H1 (cell line): ENCODE data around the gene TPH2. TPM values are rescaled to one million over a fixed set of nuclear protein-coding genes. Genes with fewer than 3 reads are reported as not detected.

Experiments
- CTCF ChIA-PET: fragments of 300-600 bp; sonication (Branson Sonifier 250); formaldehyde crosslinking; loops from one replicate; lab custom pipeline; 2021; ENCODE audit not compliant: partially characterized antibody; lab: Charles Lee
- POLR2A ChIA-PET: fragments of 300-600 bp; sonication (Branson Sonifier 250); formaldehyde crosslinking; loops from one replicate; lab custom pipeline; 2021; ENCODE audit warnings: inconsistent platforms; ENCODE audit not compliant: partially characterized antibody; lab: Charles Lee
- DNase-seq, 2 experiments: peaks; one replicate each; pipeline versions ENCODE4 v3.0.0 to v3.0.0-alpha.2; 2010 to 2022; ENCODE audit warnings: low spot score in 2 of 2, low read depth in 1 of 2, mixed read lengths in 1 of 2
- FAIRE-seq: peaks from 2 replicates; lab custom pipeline; 2011; peaks lifted over from hg19 to GRCh38; lab: Jason Lieb, UNC
- H2AFZ ChIP-seq: 2 replicates; pipeline ENCODE4 v1.8.1; 2012; ENCODE audit warnings: low read length, inconsistent platforms
- H2AK5ac ChIP-seq: 2 replicates; pipeline ENCODE4 v1.6.1; 2013; ENCODE audit warnings: low read depth, low read length
- H2BK120ac ChIP-seq: replicated peaks from 2 replicates; pipeline ENCODE3; 2013; ENCODE audit warnings: low read depth, low read length, inconsistent platforms
- H2BK12ac ChIP-seq: 2 replicates; pipeline ENCODE4 v1.6.1; 2013; ENCODE audit warnings: low read depth, low read length
- H2BK15ac ChIP-seq: 2 replicates; pipeline ENCODE4 v1.6.1; 2013; ENCODE audit warnings: low read length
- H2BK20ac ChIP-seq: 2 replicates; pipeline ENCODE4 v1.6.1; 2013; ENCODE audit warnings: low read length
- H2BK5ac ChIP-seq: 2 replicates; pipeline ENCODE4 v1.6.1; 2013; ENCODE audit warnings: low read depth, low read length
- H3K14ac ChIP-seq: 2 replicates; pipeline ENCODE4 v1.6.1; 2013; ENCODE audit warnings: inconsistent platforms; ENCODE audit not compliant: insufficient read length
- H3K18ac ChIP-seq: 2 replicates; pipeline ENCODE4 v1.6.1; 2013; ENCODE audit warnings: low read length; ENCODE audit errors: extremely low read depth
- H3K23ac ChIP-seq: 2 replicates; pipeline ENCODE4 v1.6.1; 2013; ENCODE audit warnings: inconsistent platforms; ENCODE audit not compliant: insufficient read length
- H3K23me2 ChIP-seq: 2 replicates; pipeline ENCODE4 v1.6.1; 2013; ENCODE audit warnings: low read depth, low read length
- H3K27ac ChIP-seq: 2 replicates; pipeline ENCODE4 v1.6.1; 2011; ENCODE audit warnings: low read depth, low read length, inconsistent platforms
- H3K27me3 ChIP-seq, 4 experiments: replicated peaks in 1 of 4; 1 replicate in 1 of 4; 2 replicates in 3 of 4; pipeline versions ENCODE4 v1.6.1 to v1.8.1; 2011 to 2013; ENCODE audit warnings: low read length in 3 of 4, mild to moderate bottlenecking in 3 of 4, inconsistent platforms in 2 of 4, mixed read lengths in 2 of 4, moderate library complexity in 1 of 4; ENCODE audit not compliant: control insufficient read depth in 3 of 4, insufficient read depth in 3 of 4; ENCODE audit errors: extremely low read depth in 1 of 4
- H3K36me3 ChIP-seq, 4 experiments: 2 replicates each; pipeline versions ENCODE4 v1.6.1 to v1.8.1; 2011 to 2013; ENCODE audit warnings: mild to moderate bottlenecking in 4 of 4, low read length in 3 of 4, moderate library complexity in 2 of 4, control low read depth in 1 of 4, inconsistent platforms in 1 of 4; ENCODE audit not compliant: insufficient read depth in 4 of 4, control insufficient read depth in 2 of 4
- H3K4ac ChIP-seq: replicated peaks from 2 replicates; pipeline ENCODE3; 2013; ENCODE audit warnings: low read length, low read depth, mixed read lengths, inconsistent platforms; ENCODE audit not compliant: insufficient read length
- H3K4me1 ChIP-seq, 4 experiments: replicated peaks in 1 of 4; 1 replicate in 1 of 4; 2 replicates in 3 of 4; pipeline versions ENCODE4 v1.6.1 to v1.8.1; 2011 to 2013; ENCODE audit warnings: low read length in 3 of 4, inconsistent platforms in 2 of 4, mixed read lengths in 1 of 4; ENCODE audit not compliant: insufficient read depth in 4 of 4, control insufficient read depth in 3 of 4
- H3K4me2 ChIP-seq, 2 experiments: 2 replicates each; pipeline versions ENCODE4 v1.6.1 to v1.8.1; 2011 to 2013; ENCODE audit warnings: low read depth in 2 of 2, low read length in 2 of 2, control low read depth in 1 of 2, inconsistent platforms in 1 of 2, mild to moderate bottlenecking in 1 of 2; ENCODE audit not compliant: insufficient read depth in 1 of 2
- H3K4me3 ChIP-seq, 4 experiments: fragments of 200-600, 300-600 bp in 1 of 4; sonication (generic), shearing (Covaris generic), sonication (Bioruptor Twin) in 1 of 4; 2 replicates each; pipeline versions ENCODE4 v1.5.1 to v1.8.1; 2011 to 2016; ENCODE audit warnings: low read length in 4 of 4, low read depth in 3 of 4, control low read depth in 2 of 4, inconsistent platforms in 2 of 4, mild to moderate bottlenecking in 2 of 4, mixed read lengths in 1 of 4, moderate library complexity in 1 of 4; ENCODE audit not compliant: insufficient read depth in 2 of 4; ENCODE audit errors: extremely low read depth in 1 of 4
- H3K56ac ChIP-seq: replicated peaks from 2 replicates; pipeline ENCODE3; 2013; ENCODE audit warnings: low read depth, mild to moderate bottlenecking, mixed read lengths, low read length, inconsistent platforms; ENCODE audit not compliant: insufficient read length
- H3K79me1 ChIP-seq: 2 replicates; pipeline ENCODE4 v1.6.1; 2013; ENCODE audit warnings: low read depth, low read length, control low read depth
- H3K79me2 ChIP-seq, 2 experiments: 2 replicates each; pipeline versions ENCODE4 v1.6.1 to v1.8.1; 2012 to 2013; ENCODE audit warnings: low read length in 2 of 2, mild to moderate bottlenecking in 2 of 2, inconsistent platforms in 1 of 2; ENCODE audit not compliant: insufficient read depth in 2 of 2, control insufficient read depth in 1 of 2
- H3K9ac ChIP-seq, 4 experiments: replicated peaks in 1 of 4; 1 replicate in 1 of 4; 2 replicates in 3 of 4; pipeline versions ENCODE4 v1.6.1 to v1.8.1; 2011 to 2013; ENCODE audit warnings: low read depth in 3 of 4, low read length in 3 of 4, control low read depth in 2 of 4, mild to moderate bottlenecking in 2 of 4, moderate library complexity in 2 of 4, inconsistent platforms in 1 of 4; ENCODE audit errors: extremely low read depth in 1 of 4
- H3K9me3 ChIP-seq, 2 experiments: 2 replicates each; pipeline versions ENCODE4 v1.6.1 to v1.8.1; 2012 to 2013; ENCODE audit warnings: mild to moderate bottlenecking in 2 of 2, moderate library complexity in 2 of 2, control low read depth in 1 of 2, inconsistent platforms in 1 of 2, low read depth in 1 of 2, low read length in 1 of 2, mixed read lengths in 1 of 2; ENCODE audit not compliant: insufficient read depth in 2 of 2
- H4K20me1 ChIP-seq, 2 experiments: replicated peaks in 1 of 2; 2 replicates each; pipeline versions ENCODE3 to v1.8.1; 2011 to 2013; ENCODE audit warnings: inconsistent platforms in 2 of 2, low read length in 2 of 2, mild to moderate bottlenecking in 1 of 2; ENCODE audit not compliant: insufficient read depth in 2 of 2, control insufficient read depth in 1 of 2
- H4K5ac ChIP-seq: 2 replicates; pipeline ENCODE4 v1.6.1; 2013; ENCODE audit warnings: low read length, low read depth, mixed read lengths, inconsistent platforms; ENCODE audit not compliant: insufficient read length
- H4K8ac ChIP-seq: 2 replicates; pipeline ENCODE4 v1.8.0; 2013; ENCODE audit warnings: mild to moderate bottlenecking, moderate library complexity, low read length, inconsistent platforms; ENCODE audit not compliant: insufficient read depth; ENCODE audit errors: extremely low read depth
- H4K91ac ChIP-seq: replicated peaks from 2 replicates; pipeline ENCODE3; 2013; ENCODE audit warnings: low read length, mixed read lengths, inconsistent platforms; ENCODE audit not compliant: insufficient read length
- RAD21 ChIP-seq, 2 experiments: IDR thresholded peaks in 1 of 2; conservative IDR thresholded peaks in 1 of 2; 2 replicates each; pipeline ENCODE4 v1.6.1; 2011; ENCODE audit warnings: low read depth in 2 of 2, low read length in 2 of 2, improper control_type of control experiment in 1 of 2, inconsistent platforms in 1 of 2, mild to moderate bottlenecking in 1 of 2, moderate library complexity in 1 of 2
- SAP30 ChIP-seq: fragments of 300-600 bp; sonication (generic); IDR thresholded peaks from 2 replicates; pipeline ENCODE4 v1.7.1; 2012; ENCODE audit warnings: low read length, moderate library complexity, mild to moderate bottlenecking, inconsistent platforms; ENCODE audit not compliant: insufficient read depth, insufficient replicate concordance
- WGBS, 2 experiments: shearing (Covaris generic) in 1 of 2; methylation state at CpG; one replicate each; pipeline versions ENCODE4 v1.1.6 to v1.1.7; 2013 to 2015; ENCODE audit warnings: low lambda C conversion rate in 2 of 2, mixed read lengths in 2 of 2, inconsistent platforms in 1 of 2, low coverage in 1 of 2, missing lambda C conversion rate in 1 of 2; ENCODE audit not compliant: insufficient replicate concordance in 2 of 2, insufficient coverage in 1 of 2, insufficient read length in 1 of 2; ENCODE audit errors: extremely low coverage in 1 of 2, missing lambda C conversion rate in 1 of 2; 5-methylcytosine and 5-hydroxymethylcytosine counted together
- polyA plus RNA-seq, 7 experiments: library from polyadenylated mRNA; depleted of rRNA in 3 of 7; stranded (reverse) in 5 of 7; unstranded in 2 of 7; fragments of >200 nt in 5 of 7; fragments of 200-250 nt in 2 of 7; gene quantifications; 1 replicate in 5 of 7; 2 replicates in 1 of 7; 4 replicates in 1 of 7; pipeline versions ENCODE4 v1.2.1 to v1.2.3, GENCODE V29; 2011 to 2013; ENCODE audit warnings: missing spikeins in 2 of 7, mixed read lengths in 2 of 7
- total RNA-seq: library from RNA; stranded (reverse); fragmentation: NEBNext Ultra II Directional; extraction: Animal tissue kit (Norgen Biotek cat#: 25700); gene quantifications from 2 replicates; pipeline ENCODE4 v1.2.1, GENCODE V29; 2021
- TF ChIP-seq, protein P1 (sequence below), 3 experiments: IDR thresholded peaks; 1 replicate in 2 of 3; 2 replicates in 1 of 3; pipeline versions ENCODE4 v1.5.1 to v1.6.1; 2011; ENCODE audit warnings: low read length in 3 of 3, mild to moderate bottlenecking in 3 of 3, inconsistent platforms in 2 of 3, low read depth in 1 of 3, moderate library complexity in 1 of 3; ENCODE audit not compliant: insufficient read depth in 1 of 3; ENCODE audit errors: control extremely low read depth in 1 of 3

Gene TPH2
- total and polyA plus RNA-seq, 2 of the 8 experiments (the other 6 are each of a cell fraction or from before 2014, with no cell fraction given) = 0.57 to 1.1 TPM

DNA sequence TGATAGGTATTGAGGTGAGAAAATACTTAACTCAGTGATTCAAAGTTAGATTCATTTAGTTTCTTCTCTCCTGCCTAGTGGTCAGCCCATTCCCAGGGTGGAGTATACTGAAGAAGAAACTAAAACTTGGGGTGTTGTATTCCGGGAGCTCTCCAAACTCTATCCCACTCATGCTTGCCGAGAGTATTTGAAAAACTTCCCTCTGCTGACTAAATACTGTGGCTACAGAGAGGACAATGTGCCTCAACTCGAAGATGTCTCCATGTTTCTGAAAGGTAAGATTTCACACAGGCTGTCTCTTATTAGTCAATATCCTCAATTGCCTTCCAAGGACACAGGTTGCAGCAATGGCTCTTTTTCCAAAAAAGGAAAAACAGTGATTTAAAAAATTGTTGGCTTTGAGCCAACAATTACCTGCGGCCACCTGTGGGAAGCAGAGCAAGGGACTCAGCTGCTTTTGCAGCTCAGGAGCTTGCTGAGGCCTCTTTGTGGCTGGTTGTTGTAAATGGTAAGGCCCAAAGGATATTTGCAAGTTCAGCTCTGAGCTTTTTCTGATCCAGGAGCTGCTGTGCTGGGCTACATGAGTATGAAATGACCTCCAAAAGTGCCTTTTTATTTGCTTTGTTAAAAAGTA lies 33.9 kb downstream of the TPH2 start:
- DNase-seq = no peak
- H3K4me1 ChIP-seq = peaks cover 0 to 8% (median 2%) of the 10 kb centered on the region in 4 experiments; a peak in 3 of 7 replicates

More for the DNA sequence above, 33.9 kb downstream of the TPH2 start:
- Histone ChIP-seq H2AFZ (0 out of 2 replicates have a peak overlapping the region, but pooled peaks have one; percentile 43), H2BK120ac (no peak overlapping the region), H3K23ac (no peak overlapping the region), H2BK12ac (no peak overlapping the region), H3K56ac (no peak overlapping the region), H3K14ac (no peak overlapping the region), H3K18ac (no peak overlapping the region), H2BK15ac (no peak overlapping the region), H3K9me3 (no peaks in the 10 kb centered on the region), H4K20me1 (no peaks in the 10 kb centered on the region), H3K4ac (no peak overlapping the region), H4K5ac (no peak overlapping the region), H3K27me3 (no peaks in the 10 kb centered on the region; a peak in 1 of 7 replicates), H2BK5ac (no peak overlapping the region), H3K4me2 (no peak overlapping the region), H2AK5ac (no peak overlapping the region), H2BK20ac (no peak overlapping the region; the same call in 1 of the 2 replicates), H3K4me3 (no peak overlapping the region), H3K79me2 (no peaks in the 10 kb centered on the region), H3K79me1 (no peaks in the 10 kb centered on the region), H3K9ac (no peak overlapping the region), H4K91ac (no peak overlapping the region), H3K36me3 (no peaks in the 10 kb centered on the region), H3K23me2 (no peaks in the 10 kb centered on the region), H4K8ac (no peak overlapping the region), H3K27ac (no peak overlapping the region)
- POLR2A ChIA-PET = no interaction called here
- CTCF ChIA-PET = interaction anchor here (1.1 to 1.2 kb wide), 2 partner anchors 15 to 84 kb away, joined by 3 to 5 read pairs; no protein-coding TSS in a partner anchor
- 81% methylated on average over 4 of the region's 4 CpGs; no CpG with 5 or more reads in 1 of the 2 experiments for WGBS, 2 experiments
- FAIRE-seq = peak; percentile 50
- TF ChIP-seq, protein P1, sequence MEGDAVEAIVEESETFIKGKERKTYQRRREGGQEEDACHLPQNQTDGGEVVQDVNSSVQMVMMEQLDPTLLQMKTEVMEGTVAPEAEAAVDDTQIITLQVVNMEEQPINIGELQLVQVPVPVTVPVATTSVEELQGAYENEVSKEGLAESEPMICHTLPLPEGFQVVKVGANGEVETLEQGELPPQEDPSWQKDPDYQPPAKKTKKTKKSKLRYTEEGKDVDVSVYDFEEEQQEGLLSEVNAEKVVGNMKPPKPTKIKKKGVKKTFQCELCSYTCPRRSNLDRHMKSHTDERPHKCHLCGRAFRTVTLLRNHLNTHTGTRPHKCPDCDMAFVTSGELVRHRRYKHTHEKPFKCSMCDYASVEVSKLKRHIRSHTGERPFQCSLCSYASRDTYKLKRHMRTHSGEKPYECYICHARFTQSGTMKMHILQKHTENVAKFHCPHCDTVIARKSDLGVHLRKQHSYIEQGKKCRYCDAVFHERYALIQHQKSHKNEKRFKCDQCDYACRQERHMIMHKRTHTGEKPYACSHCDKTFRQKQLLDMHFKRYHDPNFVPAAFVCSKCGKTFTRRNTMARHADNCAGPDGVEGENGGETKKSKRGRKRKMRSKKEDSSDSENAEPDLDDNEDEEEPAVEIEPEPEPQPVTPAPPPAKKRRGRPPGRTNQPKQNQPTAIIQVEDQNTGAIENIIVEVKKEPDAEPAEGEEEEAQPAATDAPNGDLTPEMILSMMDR (IDR thresholded peaks at IDR 0.05; ENCODE audit: control extremely low read depth in 1 of 3, insufficient read depth in 1 of 3, low read depth in 1 of 3, low read length in 3 of 3) = peak in 1 of 3 experiments; percentile 38; a peak in 2 of 4 replicates
- peak; percentile 24 to 50; a peak in 3 of 4 replicates for TF ChIP-seq RAD21 (IDR thresholded peaks at IDR 0.05 in 1 of 2, conservative IDR thresholded peaks at IDR 0.05 in 1 of 2; ENCODE audit: low read depth in 2 of 2, low read length in 2 of 2)
- TF ChIP-seq SAP30 = no peak
